HG02870 (cell line): ENCODE results near the gene NR0B1.

Experiments used
- ATAC-seq: cut with Tn5 transposase; IDR thresholded peaks from one replicate; pipeline ENCODE4 v1.9.1; 2021; ENCODE audit warnings: mild to moderate bottlenecking, moderate library complexity; ENCODE audit not compliant: unreplicated experiment

The NR0B1 gene

GRCh38 chrX:30275498-30275897, 33.7 kb downstream of the NR0B1 start:
- ATAC-seq, result no peak

GRCh38 chrX:30270639-30271038, 38.6 kb downstream of the NR0B1 start:
- ATAC-seq, result no peak

GRCh38 chrX:30262763-30263162, 46.4 kb downstream of the NR0B1 start:
- ATAC-seq, result no peak

GRCh38 chrX:30261012-30261411, 48.2 kb downstream of the NR0B1 start:
- no peak for ATAC-seq

- no peak for ATAC-seq
Observed at GRCh38 chrX:30259927-30260326, 49.3 kb downstream of the NR0B1 start.
